ENCODE measurements around the gene SLC22A5. TPM values are rescaled to one million over a fixed set of nuclear protein-coding genes. Genes with fewer than 3 reads are reported as not detected.
A peak's percentile ranks its signal among the peaks of the same experiment; 100 is the strongest.

The SLC22A5 gene
- total and polyA plus RNA-seq, 9 of the 15 experiments (the other 6 are each of a cell fraction or from before 2014, with no cell fraction given), result 3.0 to 16.6 (median 8.3) TPM

- TF ChIP-seq ZNF398 (CRISPR knock-in tag; IDR thresholded peaks at IDR 0.05) (no peak), SOX6 (IDR thresholded peaks at IDR 0.05) (no peak), TBL1XR1 (IDR thresholded peaks at IDR 0.05; ENCODE audit: low read length in 2 of 2) (peak in 1 of 2 experiments; percentile 56; a peak in 1 of 4 replicates), ZNF121 (CRISPR knock-in tag; conservative IDR thresholded peaks at IDR 0.05) (no peak), ZFP91 (CRISPR knock-in tag; IDR thresholded peaks at IDR 0.05) (no peak), ZZZ3 (IDR thresholded peaks at IDR 0.05) (no peak), ATF2 (CRISPR knock-in tag; IDR thresholded peaks at IDR 0.05) (no peak), CCNT2 (IDR thresholded peaks at IDR 0.05; ENCODE audit: borderline replicate concordance, extremely low read depth, insufficient read length, low read depth, low read length) (no peak), MAFG (tag; conservative IDR thresholded peaks at IDR 0.05) (peak; percentile 76), ATF3 (IDR thresholded peaks at IDR 0.05) (no peak), ATF3 (CRISPR knock-in tag; conservative IDR thresholded peaks at IDR 0.05) (peak; percentile 69; the same call in 1 of the 2 replicates), PML (IDR thresholded peaks at IDR 0.05; ENCODE audit: low read length) (no peak; the same call in 1 of the 2 replicates), GATAD2A (IDR thresholded peaks at IDR 0.05) (peak; percentile 84; the same call in 1 of the 2 replicates), CREB3 (tag; conservative IDR thresholded peaks at IDR 0.05; ENCODE audit: low read depth) (peak; percentile 69), ERF (CRISPR knock-in tag; IDR thresholded peaks at IDR 0.05) (0 out of 2 replicates have a peak, but pooled peaks have one; percentile 31), TCF7 (IDR thresholded peaks at IDR 0.05; ENCODE audit: borderline replicate concordance) (no peak), ESRRB (CRISPR knock-in tag; IDR thresholded peaks at IDR 0.05; ENCODE audit: borderline replicate concordance) (no peak), ATF7 (IDR thresholded peaks at IDR 0.05) (no peak)
Observed at GRCh38 chr5:132419502-132420468, 50.3 kb downstream of the SLC22A5 start (continued).
